ENCODE data around the gene KLHDC8A. TPM values are rescaled to one million over a fixed set of nuclear protein-coding genes. Genes with fewer than 3 reads are reported as not detected.

The KLHDC8A gene
- total and polyA plus RNA-seq, 2 donors (not counting 1 experiment from before 2014, with no cell fraction given): not detected

- no peak overlapping the region for H3K4me3 ChIP-seq (replicated peaks in 1 of 4; ENCODE audit: control extremely low read depth in 1 of 4, insufficient read depth in 1 of 4, low read depth in 3 of 4, low read length in 4 of 4)
- no peak for DNase-seq (ENCODE audit: low read depth in 2 of 2)
- no peaks in the 10 kb centered on the region for H3K9me3 ChIP-seq (ENCODE audit: control insufficient read depth, insufficient read depth, low read depth, low read length)
- H3K36me3 ChIP-seq (ENCODE audit: control insufficient read depth, insufficient read depth, low read length): no peaks in the 10 kb centered on the region
- TF ChIP-seq CTCF (conservative IDR thresholded peaks at IDR 0.05 in 1 of 2, IDR thresholded peaks at IDR 0.05 in 1 of 2; ENCODE audit: low read depth in 1 of 2, low read length in 2 of 2) (no peak), EZH2 (IDR thresholded peaks at IDR 0.05; ENCODE audit: low read length, missing control alignments) (no peak)
- H2AFZ ChIP-seq (ENCODE audit: low read length): no peak overlapping the region
- no peak overlapping the region for H3K4me2 ChIP-seq (ENCODE audit: extremely low read depth, insufficient read depth, low read length)
- H3K79me2 ChIP-seq (ENCODE audit: control insufficient read depth, insufficient read depth, low read length): no peaks in the 10 kb centered on the region
- no peak overlapping the region for H3K9ac ChIP-seq (ENCODE audit: insufficient read depth, low read length)
- H4K20me1 ChIP-seq (ENCODE audit: control insufficient read depth, extremely low read depth, insufficient read depth, low read length): no peaks in the 10 kb centered on the region
- H3K4me1 ChIP-seq (ENCODE audit: control insufficient read depth, extremely low read depth, insufficient read depth, low read length): peaks cover 1% of the 10 kb centered on the region
- no peak overlapping the region for H3K27ac ChIP-seq (ENCODE audit: insufficient read depth, low read length)
- H3K27me3 ChIP-seq (ENCODE audit: control insufficient read depth, insufficient read depth, low read length): peaks cover 38% of the 10 kb centered on the region
Measured at GRCh38 chr1:205330150-205330549, 26.6 kb downstream of the KLHDC8A start.

GRCh38 chr1:205329719-205330118 is 27.0 kb downstream of the KLHDC8A start:
- Histone ChIP-seq H3K27me3 (ENCODE audit: control insufficient read depth, insufficient read depth, low read length) (peaks cover 36% of the 10 kb centered on the region), H4K20me1 (ENCODE audit: control insufficient read depth, extremely low read depth, insufficient read depth, low read length) (no peaks in the 10 kb centered on the region), H3K4me2 (ENCODE audit: extremely low read depth, insufficient read depth, low read length) (no peak overlapping the region), H3K9ac (ENCODE audit: insufficient read depth, low read length) (no peak overlapping the region), H2AFZ (ENCODE audit: low read length) (no peak overlapping the region), H3K9me3 (ENCODE audit: control insufficient read depth, insufficient read depth, low read depth, low read length) (no peaks in the 10 kb centered on the region), H3K79me2 (ENCODE audit: control insufficient read depth, insufficient read depth, low read length) (no peaks in the 10 kb centered on the region), H3K4me1 (ENCODE audit: control insufficient read depth, extremely low read depth, insufficient read depth, low read length) (peaks cover 5% of the 10 kb centered on the region), H3K27ac (ENCODE audit: insufficient read depth, low read length) (no peak overlapping the region), H3K4me3 (replicated peaks in 1 of 4; ENCODE audit: control extremely low read depth in 1 of 4, insufficient read depth in 1 of 4, low read depth in 3 of 4, low read length in 4 of 4) (no peak overlapping the region), H3K36me3 (ENCODE audit: control insufficient read depth, insufficient read depth, low read length) (no peaks in the 10 kb centered on the region)
- TF ChIP-seq CTCF (conservative IDR thresholded peaks at IDR 0.05 in 1 of 2, IDR thresholded peaks at IDR 0.05 in 1 of 2; ENCODE audit: low read depth in 1 of 2, low read length in 2 of 2) (no peak), EZH2 (IDR thresholded peaks at IDR 0.05; ENCODE audit: low read length, missing control alignments) (no peak)
- DNase-seq (ENCODE audit: low read depth in 2 of 2): no peak

- H3K4me1 ChIP-seq (ENCODE audit: control insufficient read depth, extremely low read depth, insufficient read depth, low read length): peaks cover 5% of the 10 kb centered on the region
- H2AFZ ChIP-seq (ENCODE audit: low read length): no peak overlapping the region
- H3K36me3 ChIP-seq (ENCODE audit: control insufficient read depth, insufficient read depth, low read length): no peaks in the 10 kb centered on the region
- H3K27me3 ChIP-seq (ENCODE audit: control insufficient read depth, insufficient read depth, low read length): peaks cover 31% of the 10 kb centered on the region
- no peaks in the 10 kb centered on the region for H3K9me3 ChIP-seq (ENCODE audit: control insufficient read depth, insufficient read depth, low read depth, low read length)
- no peaks in the 10 kb centered on the region for H4K20me1 ChIP-seq (ENCODE audit: control insufficient read depth, extremely low read depth, insufficient read depth, low read length)
- no peak overlapping the region for H3K27ac ChIP-seq (ENCODE audit: insufficient read depth, low read length)
- no peak for DNase-seq (ENCODE audit: low read depth in 2 of 2)
- TF ChIP-seq CTCF (conservative IDR thresholded peaks at IDR 0.05 in 1 of 2, IDR thresholded peaks at IDR 0.05 in 1 of 2; ENCODE audit: low read depth in 1 of 2, low read length in 2 of 2): no peak
- no peak for TF ChIP-seq EZH2 (IDR thresholded peaks at IDR 0.05; ENCODE audit: low read length, missing control alignments)
- no peak overlapping the region for H3K9ac ChIP-seq (ENCODE audit: insufficient read depth, low read length)
- H3K4me3 ChIP-seq (replicated peaks in 1 of 4; ENCODE audit: control extremely low read depth in 1 of 4, insufficient read depth in 1 of 4, low read depth in 3 of 4, low read length in 4 of 4): no peak overlapping the region
- H3K79me2 ChIP-seq (ENCODE audit: control insufficient read depth, insufficient read depth, low read length): no peaks in the 10 kb centered on the region
- no peak overlapping the region for H3K4me2 ChIP-seq (ENCODE audit: extremely low read depth, insufficient read depth, low read length)
Measured at GRCh38 chr1:205328476-205328875, 28.2 kb downstream of the KLHDC8A start.
